ENCODE data around the gene EXOC4. TPM values are rescaled to one million over a fixed set of nuclear protein-coding genes. Genes with fewer than 3 reads are reported as not detected.
A peak's percentile ranks its signal among the peaks of the same experiment; 100 is the strongest.

The EXOC4 gene
- total RNA-seq, 4 donors from 2014 or later: 36.6 to 64.0 (median 57.4) TPM

DNA sequence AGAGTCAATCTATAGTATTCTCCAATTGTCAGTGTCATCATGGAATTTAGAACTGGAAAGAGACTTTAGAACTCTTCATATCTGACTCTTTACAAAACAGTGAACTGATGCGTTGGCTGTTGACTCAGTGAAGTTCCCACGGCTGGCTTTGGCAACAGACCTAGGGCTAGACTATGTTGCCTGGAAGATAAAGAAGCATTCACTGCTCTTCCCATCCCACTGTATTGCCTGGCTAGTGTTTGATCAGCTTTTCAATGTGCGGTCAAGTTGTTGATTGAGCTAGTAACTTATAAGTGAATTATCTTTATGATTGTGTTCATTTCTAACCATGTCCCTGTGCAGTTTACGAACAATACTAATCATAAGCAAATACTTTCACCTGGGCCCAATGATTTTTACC lies 508.6 kb downstream of the EXOC4 start:
- DNase-seq (ENCODE audit: extremely low spot score): no peak
- Histone ChIP-seq H3K9me3 (no peaks in the 10 kb centered on the region), H3K4me1 (no peaks in the 10 kb centered on the region), H3K4me3 (no peak overlapping the region), H3K27ac (replicated peaks in 1 of 4) (no peak overlapping the region), H3K36me3 (no peaks in the 10 kb centered on the region), H3K27me3 (no peaks in the 10 kb centered on the region)
- WGBS: 94% methylated on average over 4 of the region's 4 CpGs
- TF ChIP-seq POLR2A (IDR thresholded peaks at IDR 0.05; ENCODE audit: low read depth): no peak
- intact Hi-C loops (cut with DNase I): no loop called here

DNA sequence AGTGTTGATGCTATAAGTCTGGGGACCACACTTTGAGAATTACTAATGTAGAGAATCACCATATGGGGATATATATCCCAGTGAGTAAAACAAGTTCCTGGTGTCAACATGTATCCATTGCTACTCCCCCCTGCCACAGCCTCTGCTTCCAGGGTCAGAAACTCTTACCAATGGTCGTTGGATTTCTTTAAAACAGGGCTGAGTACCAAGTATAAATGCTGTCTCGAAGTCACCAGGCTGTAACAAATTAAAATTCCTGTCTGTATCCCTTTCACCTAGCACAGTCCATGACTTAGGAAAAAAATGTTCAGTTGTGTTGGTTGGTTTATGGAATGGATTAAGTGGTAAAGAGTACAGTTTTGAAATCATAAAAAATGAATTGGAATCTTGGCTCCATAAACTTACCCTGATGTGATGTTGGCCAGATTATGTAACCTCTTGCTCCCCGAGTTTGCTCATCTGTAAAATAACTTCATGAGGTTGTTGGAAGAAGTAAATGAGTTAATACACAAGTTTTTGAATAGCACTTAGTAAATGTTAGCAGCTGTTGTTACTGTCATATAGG lies 510.3 kb downstream of the EXOC4 start:
- Histone ChIP-seq H3K36me3 (no peaks in the 10 kb centered on the region), H3K4me3 (no peak overlapping the region), H3K4me1 (no peaks in the 10 kb centered on the region), H3K9me3 (no peaks in the 10 kb centered on the region), H3K27me3 (no peaks in the 10 kb centered on the region), H3K27ac (replicated peaks in 1 of 4) (no peak overlapping the region)
- intact Hi-C loops (cut with DNase I): no loop called here
- peak; percentile 7 for DNase-seq (ENCODE audit: extremely low spot score)
- WGBS: 53% methylated on average over 3 of the region's 3 CpGs
- no peak for TF ChIP-seq POLR2AphosphoS5 (IDR thresholded peaks at IDR 0.05)
- TF ChIP-seq, protein P1, sequence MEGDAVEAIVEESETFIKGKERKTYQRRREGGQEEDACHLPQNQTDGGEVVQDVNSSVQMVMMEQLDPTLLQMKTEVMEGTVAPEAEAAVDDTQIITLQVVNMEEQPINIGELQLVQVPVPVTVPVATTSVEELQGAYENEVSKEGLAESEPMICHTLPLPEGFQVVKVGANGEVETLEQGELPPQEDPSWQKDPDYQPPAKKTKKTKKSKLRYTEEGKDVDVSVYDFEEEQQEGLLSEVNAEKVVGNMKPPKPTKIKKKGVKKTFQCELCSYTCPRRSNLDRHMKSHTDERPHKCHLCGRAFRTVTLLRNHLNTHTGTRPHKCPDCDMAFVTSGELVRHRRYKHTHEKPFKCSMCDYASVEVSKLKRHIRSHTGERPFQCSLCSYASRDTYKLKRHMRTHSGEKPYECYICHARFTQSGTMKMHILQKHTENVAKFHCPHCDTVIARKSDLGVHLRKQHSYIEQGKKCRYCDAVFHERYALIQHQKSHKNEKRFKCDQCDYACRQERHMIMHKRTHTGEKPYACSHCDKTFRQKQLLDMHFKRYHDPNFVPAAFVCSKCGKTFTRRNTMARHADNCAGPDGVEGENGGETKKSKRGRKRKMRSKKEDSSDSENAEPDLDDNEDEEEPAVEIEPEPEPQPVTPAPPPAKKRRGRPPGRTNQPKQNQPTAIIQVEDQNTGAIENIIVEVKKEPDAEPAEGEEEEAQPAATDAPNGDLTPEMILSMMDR (IDR thresholded peaks at IDR 0.05): no peak
- TF ChIP-seq EP300 (IDR thresholded peaks at IDR 0.05): no peak
- TF ChIP-seq POLR2A (IDR thresholded peaks at IDR 0.05; ENCODE audit: low read depth): no peak

DNA sequence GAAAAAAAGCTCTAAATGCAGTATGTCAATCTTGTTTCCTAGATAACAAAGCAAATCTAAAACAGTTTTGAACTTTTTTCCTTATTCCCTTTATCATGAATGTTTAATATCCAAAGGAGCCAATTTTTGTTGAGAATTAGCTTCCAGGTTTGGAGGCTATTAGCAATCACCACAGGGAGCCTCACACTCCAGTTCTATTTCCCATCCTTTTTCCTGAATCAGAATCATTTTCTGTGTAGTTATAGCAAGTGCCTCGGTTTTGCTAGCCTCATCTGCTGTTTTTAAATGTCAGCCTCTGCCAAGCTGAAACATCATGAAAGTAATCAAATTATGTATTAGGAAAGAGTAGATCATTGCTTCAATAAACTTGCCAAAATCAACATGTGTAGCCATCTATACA lies 516.8 kb downstream of the EXOC4 start:
- TF ChIP-seq, protein P1 (IDR thresholded peaks at IDR 0.05): no peak
- TF ChIP-seq POLR2A (IDR thresholded peaks at IDR 0.05; ENCODE audit: low read depth) (no peak), POLR2AphosphoS5 (IDR thresholded peaks at IDR 0.05) (no peak), EP300 (IDR thresholded peaks at IDR 0.05) (no peak)

DNA sequence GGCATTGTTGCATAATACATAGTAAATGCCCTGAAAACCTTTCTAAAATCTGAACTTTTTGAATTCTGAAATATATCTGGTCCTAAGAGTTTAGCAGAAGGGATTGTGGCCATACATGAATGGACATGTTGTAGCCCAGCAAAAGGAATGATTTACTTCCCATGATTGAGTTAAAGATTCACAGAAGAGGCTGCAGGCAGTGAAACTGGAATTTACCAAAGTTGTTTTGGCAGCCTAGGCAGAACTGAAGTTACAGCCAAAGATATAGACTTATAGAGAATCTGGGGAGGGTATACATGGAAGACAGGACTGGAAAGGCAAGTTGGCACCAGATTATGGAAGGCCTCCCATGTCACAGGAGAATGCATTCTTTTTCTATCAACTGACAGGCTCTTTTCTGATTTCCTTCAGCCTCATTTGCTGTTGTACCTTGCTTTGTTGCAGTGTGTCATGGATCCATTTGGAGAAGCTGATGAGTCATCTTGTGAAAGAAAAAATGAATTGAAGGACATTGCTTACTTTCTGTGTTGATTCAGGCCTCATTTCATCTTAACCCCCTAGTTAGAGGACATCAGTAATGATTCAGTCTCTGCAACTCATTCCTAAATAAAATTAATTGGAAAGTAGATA lies 518.1 kb downstream of the EXOC4 start:
- intact Hi-C loops (cut with DNase I): no loop called here
- Histone ChIP-seq H3K27me3 (no peaks in the 10 kb centered on the region), H3K27ac (replicated peaks in 1 of 4) (no peak overlapping the region), H3K36me3 (no peaks in the 10 kb centered on the region), H3K4me3 (no peak overlapping the region), H3K4me1 (no peaks in the 10 kb centered on the region), H3K9me3 (no peaks in the 10 kb centered on the region)
- TF ChIP-seq EP300 (IDR thresholded peaks at IDR 0.05): no peak
- TF ChIP-seq POLR2A (IDR thresholded peaks at IDR 0.05; ENCODE audit: low read depth): no peak
- no peak for TF ChIP-seq POLR2AphosphoS5 (IDR thresholded peaks at IDR 0.05)
- TF ChIP-seq, protein P1 (IDR thresholded peaks at IDR 0.05): no peak
- DNase-seq (ENCODE audit: extremely low spot score): no peak

More for the DNA sequence above, 516.8 kb downstream of the EXOC4 start:
- 46% methylated on average over 1 of the region's 1 CpG for WGBS
- no peak for DNase-seq (ENCODE audit: extremely low spot score)
- no peak overlapping the region for H3K4me3 ChIP-seq
- H3K36me3 ChIP-seq: no peaks in the 10 kb centered on the region
- H3K4me1 ChIP-seq: no peaks in the 10 kb centered on the region
- intact Hi-C loops (cut with DNase I): no loop called here
- no peaks in the 10 kb centered on the region for H3K9me3 ChIP-seq
- no peak overlapping the region for H3K27ac ChIP-seq (replicated peaks in 1 of 4)
- no peaks in the 10 kb centered on the region for H3K27me3 ChIP-seq

DNA sequence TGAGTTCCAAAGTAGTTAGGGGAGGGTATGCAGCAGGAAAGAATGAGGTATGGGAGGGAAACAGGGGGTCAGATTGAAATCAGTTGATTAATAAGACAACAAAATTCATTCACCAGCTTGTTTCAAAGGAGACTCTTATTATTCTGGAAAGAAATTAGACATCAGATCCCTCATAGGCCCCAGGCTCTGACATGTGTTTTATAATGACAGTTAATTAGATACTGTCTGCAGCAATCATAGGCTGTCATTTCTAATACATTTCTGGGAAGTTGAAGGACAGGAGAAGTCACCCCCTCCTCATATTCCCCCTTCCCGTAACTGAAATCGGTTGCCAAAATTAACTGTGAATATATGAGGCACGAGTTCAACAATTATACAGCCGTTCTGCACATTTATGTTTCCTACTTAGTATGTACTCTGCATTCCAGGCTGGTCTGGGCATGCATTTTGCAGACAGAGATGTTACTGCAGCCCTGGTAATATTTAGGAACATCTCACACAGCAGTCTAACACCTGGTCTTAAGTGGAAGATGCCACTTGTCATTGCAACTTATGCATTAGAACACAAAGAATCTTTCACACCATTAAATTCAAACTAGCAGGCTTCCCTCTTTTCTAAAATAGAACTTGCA lies 519.0 kb downstream of the EXOC4 start:
- intact Hi-C loops (cut with DNase I): no loop called here
- DNase-seq (ENCODE audit: extremely low spot score): peak; percentile 26
- 83% methylated on average over 4 of the region's 4 CpGs for WGBS

More for the DNA sequence above, 519.0 kb downstream of the EXOC4 start:
- Histone ChIP-seq H3K27ac (replicated peaks in 1 of 4) (no peak overlapping the region), H3K9me3 (no peaks in the 10 kb centered on the region), H3K4me3 (no peak overlapping the region), H3K4me1 (no peaks in the 10 kb centered on the region), H3K36me3 (no peaks in the 10 kb centered on the region), H3K27me3 (no peaks in the 10 kb centered on the region)
- TF ChIP-seq EP300 (IDR thresholded peaks at IDR 0.05) (no peak), POLR2A (IDR thresholded peaks at IDR 0.05; ENCODE audit: low read depth) (no peak), POLR2AphosphoS5 (IDR thresholded peaks at IDR 0.05) (no peak)
- TF ChIP-seq, protein P1 (IDR thresholded peaks at IDR 0.05): no peak
